ENCODE data around the gene ATF3. TPM values are rescaled to one million over a fixed set of nuclear protein-coding genes. Genes with fewer than 3 reads are reported as not detected.
A peak's percentile ranks its signal among the peaks of the same experiment; 100 is the strongest.

Gene ATF3
- total RNA-seq, 2 experiments from 2014 or later: 42.4 to 44.9 TPM

- peaks cover 5% of the 10 kb centered on the region for H3K27me3 Mint-ChIP-seq
- DNase-seq: no peak
- no peaks in the 10 kb centered on the region for H3K9me3 Mint-ChIP-seq
- H3K36me3 Mint-ChIP-seq: no peaks in the 10 kb centered on the region
- peaks cover 12% of the 10 kb centered on the region for H3K4me1 Mint-ChIP-seq
- no peak overlapping the region for H3K27ac Mint-ChIP-seq
- no peak overlapping the region for H3K4me3 Mint-ChIP-seq
Measured at GRCh38 chr1:212664409-212665199, 56.0 kb downstream of the ATF3 start.

GRCh38 chr1:212665241-212666115 lies 56.9 kb downstream of the ATF3 start:
- H3K27ac Mint-ChIP-seq: peak overlapping the region; percentile 67

GRCh38 chr1:212666116-212666775 lies 57.7 kb downstream of the ATF3 start:
- Mint-ChIP-seq H3K27me3 (peaks cover 12% of the 10 kb centered on the region), H3K36me3 (no peaks in the 10 kb centered on the region), H3K27ac (no peak overlapping the region), H3K9me3 (no peaks in the 10 kb centered on the region), H3K4me3 (no peak overlapping the region), H3K4me1 (peaks cover 14% of the 10 kb centered on the region)
- no peak for DNase-seq

More at GRCh38 chr1:212665241-212666115, 56.9 kb downstream of the ATF3 start:
- DNase-seq: peak; percentile 82
- peaks cover 11% of the 10 kb centered on the region for H3K27me3 Mint-ChIP-seq
- peaks cover 12% of the 10 kb centered on the region for H3K4me1 Mint-ChIP-seq
- H3K36me3 Mint-ChIP-seq: no peaks in the 10 kb centered on the region
- H3K9me3 Mint-ChIP-seq: no peaks in the 10 kb centered on the region
- peak overlapping the region; percentile 78 for H3K4me3 Mint-ChIP-seq

GRCh38 chr1:212667223-212668139 lies 58.9 kb downstream of the ATF3 start:
- H3K4me1 Mint-ChIP-seq: peaks cover 17% of the 10 kb centered on the region
- no peak for DNase-seq
- H3K9me3 Mint-ChIP-seq: no peaks in the 10 kb centered on the region
- peaks cover 20% of the 10 kb centered on the region for H3K27me3 Mint-ChIP-seq
- no peak overlapping the region for H3K27ac Mint-ChIP-seq
- no peak overlapping the region for H3K4me3 Mint-ChIP-seq
- H3K36me3 Mint-ChIP-seq: no peaks in the 10 kb centered on the region

- no peaks in the 10 kb centered on the region for H3K9me3 Mint-ChIP-seq
- H3K4me1 Mint-ChIP-seq: peaks cover 17% of the 10 kb centered on the region
- H3K27ac Mint-ChIP-seq: no peak overlapping the region
- H3K4me3 Mint-ChIP-seq: no peak overlapping the region
- no peaks in the 10 kb centered on the region for H3K36me3 Mint-ChIP-seq
- DNase-seq: no peak
- peaks cover 20% of the 10 kb centered on the region for H3K27me3 Mint-ChIP-seq
Measured at GRCh38 chr1:212668477-212668876, 59.9 kb downstream of the ATF3 start.

- H3K27me3 Mint-ChIP-seq: peaks cover 20% of the 10 kb centered on the region
- H3K9me3 Mint-ChIP-seq: no peaks in the 10 kb centered on the region
- H3K36me3 Mint-ChIP-seq: no peaks in the 10 kb centered on the region
- H3K4me3 Mint-ChIP-seq: no peak overlapping the region
- DNase-seq: no peak
- H3K27ac Mint-ChIP-seq: no peak overlapping the region
- peaks cover 17% of the 10 kb centered on the region for H3K4me1 Mint-ChIP-seq
Measured at GRCh38 chr1:212669102-212669501, 60.5 kb downstream of the ATF3 start.

GRCh38 chr1:212669600-212669999 lies 61.0 kb downstream of the ATF3 start:
- Mint-ChIP-seq H3K27me3 (peaks cover 20% of the 10 kb centered on the region), H3K27ac (no peak overlapping the region), H3K4me1 (peaks cover 17% of the 10 kb centered on the region), H3K4me3 (no peak overlapping the region), H3K36me3 (no peaks in the 10 kb centered on the region), H3K9me3 (no peaks in the 10 kb centered on the region)
- DNase-seq: no peak

- Mint-ChIP-seq H3K9me3 (no peaks in the 10 kb centered on the region), H3K27me3 (peaks cover 20% of the 10 kb centered on the region), H3K4me1 (peaks cover 17% of the 10 kb centered on the region), H3K36me3 (no peaks in the 10 kb centered on the region), H3K4me3 (no peak overlapping the region), H3K27ac (no peak overlapping the region)
- no peak for DNase-seq
Measured at GRCh38 chr1:212670301-212670700, 61.7 kb downstream of the ATF3 start.

Other genes starting within 250 kb of the ATF3 start
- gene PACC1, start 193.9 kb upstream of the ATF3 start, total RNA-seq: 10 to 100 TPM; 12.7 to 13.9 TPM
- 10 to 100 TPM; 36.4 to 38.7 TPM for gene NENF, start 175.8 kb upstream of the ATF3 start, total RNA-seq
- 10 to 100 TPM; 74.7 to 77.9 TPM for gene BATF3, start 91.1 kb downstream of the ATF3 start, total RNA-seq
- 10 to 100 TPM; 35.7 to 36.7 TPM for gene NSL1, start 183.0 kb downstream of the ATF3 start, total RNA-seq
- 10 to 100 TPM; 15.2 to 18.9 TPM for gene TATDN3, start 183.1 kb downstream of the ATF3 start, total RNA-seq
- not detected for gene SPATA45, start 238.9 kb downstream of the ATF3 start, total RNA-seq
- gene FLVCR1, start 249.5 kb downstream of the ATF3 start, total RNA-seq: 10 to 100 TPM in 1 of 2 experiments, 1 to 10 TPM in 1; 9.6 to 14.1 TPM